GM19025 (cell line): ENCODE results near the gene FAM163B.

Experiments used
- ATAC-seq: cut with Tn5 transposase; IDR thresholded peaks from one replicate; pipeline ENCODE4 v1.9.1; 2021; ENCODE audit warnings: mild to moderate bottlenecking, low read depth, moderate library complexity; ENCODE audit not compliant: unreplicated experiment

Gene FAM163B

GRCh38 chr9:133621725-133622267 lies 12.6 kb upstream of the FAM163B start:
- ATAC-seq = no peak

GRCh38 chr9:133619791-133620190 lies 10.6 kb upstream of the FAM163B start:
- ATAC-seq = no peak

- ATAC-seq = no peak
These were observed 9.5 kb upstream of the FAM163B start for GRCh38 chr9:133618726-133619125.

GRCh38 chr9:133616643-133617405 lies 7.6 kb upstream of the FAM163B start:
- ATAC-seq = no peak

DNA sequence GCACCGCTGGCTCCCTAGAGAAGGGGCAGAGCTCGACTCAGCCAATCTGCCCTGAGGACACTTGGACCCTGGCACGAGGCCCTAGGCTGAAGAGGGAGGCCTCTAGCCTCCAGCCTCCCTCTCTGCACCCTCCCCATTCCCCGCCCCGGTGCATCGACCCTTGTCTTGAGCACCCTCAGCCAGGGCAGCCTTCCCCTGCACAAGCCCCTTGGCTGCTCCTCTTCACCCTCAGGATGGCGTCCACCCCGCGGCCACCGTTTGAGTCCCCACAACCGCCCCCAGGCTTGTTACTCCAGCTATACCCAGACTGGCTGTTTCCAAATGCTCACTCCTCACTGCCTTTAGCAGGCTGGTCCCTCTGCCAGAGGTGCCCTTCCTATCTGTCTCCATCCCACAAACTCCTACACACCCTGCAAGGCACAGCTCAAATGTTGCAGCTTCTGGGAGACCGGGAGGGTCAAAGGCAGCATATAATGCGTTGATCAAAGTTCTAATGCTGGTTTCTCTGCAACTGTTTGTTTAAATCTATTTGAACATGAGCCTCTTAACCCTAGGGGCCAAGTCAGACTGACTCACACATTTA lies 6.5 kb upstream of the FAM163B start:
- ATAC-seq = no peak

DNA sequence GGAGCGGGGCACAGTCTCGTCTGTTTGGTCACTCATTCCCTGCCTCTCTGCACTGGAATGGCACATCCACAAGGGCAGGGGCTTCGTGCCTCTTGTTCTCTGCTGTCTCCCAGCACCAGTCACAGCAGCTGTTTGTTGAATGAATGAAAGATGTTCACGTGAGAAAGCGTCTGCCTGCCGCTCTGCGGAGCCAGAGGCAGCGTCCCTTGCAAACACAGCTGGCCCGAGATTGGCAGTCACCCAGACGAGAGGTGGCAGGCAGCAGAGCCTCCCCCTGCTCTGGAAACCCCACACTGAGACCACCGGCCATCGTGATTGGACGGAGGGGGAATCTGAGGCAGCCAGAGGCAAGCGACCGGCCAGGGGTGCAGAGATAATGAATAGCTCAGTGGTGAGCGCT lies 6.0 kb upstream of the FAM163B start:
- ATAC-seq = no peak

DNA sequence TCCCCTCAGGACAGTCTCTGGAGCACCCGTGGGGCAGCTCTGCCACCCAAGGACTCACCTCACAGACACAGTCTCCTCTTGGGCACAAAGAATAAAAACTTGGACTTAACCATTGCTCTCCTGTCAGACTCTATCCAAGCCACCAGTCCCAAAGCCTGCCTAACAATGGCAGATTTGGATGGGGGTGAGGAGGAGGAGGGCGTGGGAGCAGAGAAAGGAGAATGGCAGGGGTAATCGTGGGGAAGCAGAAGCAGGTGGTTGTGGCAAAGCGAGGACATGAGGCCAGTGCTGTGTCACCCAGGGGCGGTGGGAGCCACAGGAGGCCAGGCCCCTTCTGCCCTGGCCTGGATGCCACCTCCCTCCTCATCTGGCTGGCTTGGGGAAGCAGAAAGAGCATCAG lies 5.5 kb upstream of the FAM163B start:
- no peak for ATAC-seq

- no peak for ATAC-seq
These were observed 4.9 kb upstream of the FAM163B start for GRCh38 chr9:133614056-133614455.

- no peak for ATAC-seq
These were observed 4.2 kb upstream of the FAM163B start for GRCh38 chr9:133613432-133613831.

- no peak for ATAC-seq
These were observed 3.6 kb upstream of the FAM163B start for GRCh38 chr9:133612816-133613215.

GRCh38 chr9:133612051-133612450 lies 2.9 kb upstream of the FAM163B start:
- ATAC-seq = no peak

GRCh38 chr9:133610845-133611244 lies 1.7 kb upstream of the FAM163B start:
- no peak for ATAC-seq

GRCh38 chr9:133608889-133609288 lies 300 bp downstream of the FAM163B start:
- no peak for ATAC-seq

GRCh38 chr9:133608382-133608781 lies 807 bp downstream of the FAM163B start:
- ATAC-seq = no peak

- ATAC-seq = no peak
These were observed 1.2 kb downstream of the FAM163B start for GRCh38 chr9:133607976-133608375.

DNA sequence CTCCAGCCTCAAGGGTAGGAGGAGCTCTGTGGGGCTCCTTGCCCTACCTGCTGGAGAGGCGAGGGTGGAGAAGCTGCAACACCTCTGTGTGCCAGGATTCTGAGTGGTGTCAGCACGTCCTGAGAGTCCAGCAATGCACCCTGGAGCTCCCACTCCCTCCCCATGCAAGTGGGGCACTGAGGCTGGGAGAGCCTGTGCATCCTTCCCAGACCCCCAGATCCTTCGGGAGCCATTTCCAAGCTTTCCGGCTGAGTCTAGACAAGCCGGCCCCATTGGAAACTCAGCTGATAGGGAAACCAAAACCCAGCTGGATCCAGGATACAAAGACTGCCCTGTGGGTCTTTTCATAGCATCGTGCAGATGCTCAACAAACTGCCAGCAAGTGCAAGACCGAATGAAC lies 1.8 kb downstream of the FAM163B start:
- ATAC-seq = no peak

- no peak for ATAC-seq
These were observed 2.5 kb downstream of the FAM163B start for GRCh38 chr9:133606708-133607025.

DNA sequence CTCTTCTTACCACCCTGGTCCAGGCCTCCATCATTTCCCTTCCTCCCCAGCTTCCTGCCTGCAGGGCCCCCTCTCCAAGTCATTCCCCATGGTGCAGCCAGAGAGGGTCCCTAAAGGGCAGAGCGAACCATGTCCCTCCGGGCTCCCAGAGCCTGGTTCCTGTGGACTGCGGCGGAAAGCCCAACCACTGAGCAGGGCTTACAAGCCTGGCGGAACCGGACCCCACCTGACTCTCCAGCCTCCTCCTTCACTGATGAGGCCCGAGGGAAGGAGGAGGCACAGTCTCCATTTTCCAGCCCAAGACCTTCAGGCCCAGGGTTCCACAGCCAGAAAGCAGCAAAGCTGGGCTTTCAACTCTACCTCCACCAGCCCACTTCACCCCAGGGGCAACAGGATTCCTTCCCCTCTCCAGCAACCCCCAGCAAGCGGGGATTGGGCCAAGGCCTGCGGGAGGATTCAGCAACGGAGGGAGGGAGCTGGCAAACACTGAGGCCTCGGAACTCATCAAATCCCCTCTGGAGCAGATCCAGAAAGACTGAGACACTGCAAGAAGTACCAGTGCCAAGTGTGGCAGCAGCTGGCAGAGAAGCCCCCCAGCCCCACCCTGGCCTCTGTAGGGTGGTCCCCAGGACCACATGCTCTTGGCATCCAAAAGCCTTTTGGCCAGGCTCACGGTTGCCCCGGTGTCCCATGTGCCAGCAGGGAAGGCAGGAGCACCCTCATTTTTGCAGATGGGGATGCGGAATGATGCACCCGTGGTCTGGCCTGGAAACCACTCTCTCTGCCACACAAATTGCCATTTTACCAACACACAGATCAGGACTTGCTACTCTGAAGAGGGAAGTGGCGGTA lies 3.1 kb downstream of the FAM163B start:
- ATAC-seq = no peak

- no peak for ATAC-seq
These were observed 3.7 kb downstream of the FAM163B start for GRCh38 chr9:133605446-133605845.

DNA sequence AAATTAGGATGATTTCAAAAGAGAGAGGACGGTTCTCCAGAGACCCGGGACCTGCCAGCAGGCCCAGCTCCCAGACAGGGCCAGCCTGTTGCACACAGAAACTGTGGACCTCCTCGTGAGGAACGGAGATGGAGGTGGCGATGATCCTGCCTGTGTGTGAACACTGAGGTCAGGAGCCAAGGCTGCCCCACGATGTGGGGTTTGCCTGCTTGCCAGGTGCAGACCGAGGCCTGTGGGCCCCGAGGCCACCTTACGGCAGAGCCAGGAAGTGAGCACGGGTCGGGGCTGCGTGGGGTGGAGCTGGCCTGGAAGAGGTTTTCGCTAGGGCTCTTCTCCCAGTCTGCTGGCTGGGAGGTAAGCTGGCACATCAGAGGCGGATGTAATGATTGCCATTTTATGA lies 4.3 kb downstream of the FAM163B start:
- ATAC-seq = no peak

DNA sequence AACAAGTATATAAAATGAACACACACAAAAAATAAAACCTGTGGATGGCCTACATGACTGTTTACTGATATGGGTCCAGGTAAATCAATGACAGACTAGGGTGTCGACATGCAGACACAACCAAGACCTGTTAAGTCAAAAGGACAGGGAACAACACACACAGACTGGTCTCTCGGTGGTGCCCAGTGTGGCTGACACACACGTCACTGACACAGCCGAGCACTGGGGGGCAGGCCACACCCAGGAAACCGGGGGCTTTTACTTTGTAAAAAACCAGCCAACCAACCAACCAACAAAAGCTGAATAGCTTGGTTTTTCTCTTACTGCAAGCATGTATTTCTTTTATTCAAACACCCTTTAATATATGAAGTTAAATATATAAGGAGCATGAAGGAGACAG lies 5.0 kb downstream of the FAM163B start:
- ATAC-seq = no peak
